Omental fat pad (tissue), 4 donors: ENCODE data around the gene ID1. TPM values are rescaled to one million over a fixed set of nuclear protein-coding genes. Genes with fewer than 3 reads are reported as not detected.
"Not testable (repeated sequence)": the region's sequence is repeated elsewhere in the genome, so short reads cannot be mapped to it uniquely, and the experiment has no call there.

Experiments used
- ATAC-seq: fragments of 150-250 bp; one replicate; pipeline ENCODE4 v1.9.1; 2016; ENCODE audit warnings: mild to moderate bottlenecking, moderate library complexity; ENCODE audit not compliant: low FRiP score
- DNase-seq: peaks from one replicate; pipeline ENCODE4 v3.0.0-alpha.2; 2019; ENCODE audit warnings: low spot score
- CTCF ChIP-seq, 3 donors: fragments of 450-650 bp; IDR thresholded peaks; one replicate each; pipeline ENCODE4 v1.5.1; 2016 to 2017; ENCODE audit warnings: antibody characterized with exemption in 3 of 3, mild to moderate bottlenecking in 3 of 3, moderate library complexity in 2 of 3
- total RNA-seq, 4 donors: library from RNA; depleted of rRNA; stranded (reverse); fragments of >200 nt; gene quantifications; one replicate each; pipeline ENCODE4 v1.1.0, GENCODE V29; 2016

ID1 gene
- total RNA-seq, 4 donors from 2014 or later = 437 to 878 (median 612) TPM

GRCh38 chr20:31603822-31604566 is 1.1 kb upstream of the ID1 start:
- no peak for TF ChIP-seq CTCF (IDR thresholded peaks at IDR 0.05)
- DNase-seq (peak; percentile 91), ATAC-seq (peak; percentile 65)

GRCh38 chr20:31604567-31605030 is 490 bp upstream of the ID1 start:
- DNase-seq (no peak), ATAC-seq (no peak)
- TF ChIP-seq CTCF (IDR thresholded peaks at IDR 0.05) = no peak

GRCh38 chr20:31605902-31606803 is 1.1 kb downstream of the ID1 start:
- DNase-seq (no peak), ATAC-seq (no peak)
- TF ChIP-seq CTCF (IDR thresholded peaks at IDR 0.05) = no peak

- ATAC-seq (peak; percentile 17), DNase-seq (no peak)
- TF ChIP-seq CTCF (IDR thresholded peaks at IDR 0.05) = no peak
Observed at GRCh38 chr20:31606804-31607639, 1.9 kb downstream of the ID1 start.

- ATAC-seq = no peak
- DNase-seq = no peak
- TF ChIP-seq CTCF (IDR thresholded peaks at IDR 0.05) = no peak
Observed at GRCh38 chr20:31607640-31608250, 2.7 kb downstream of the ID1 start.

- DNase-seq (peak; percentile 41), ATAC-seq (peak; percentile 8)
- no peak for TF ChIP-seq CTCF (IDR thresholded peaks at IDR 0.05)
Observed at GRCh38 chr20:31608251-31608945, 3.3 kb downstream of the ID1 start.

GRCh38 chr20:31612271-31612640 is 7.2 kb downstream of the ID1 start:
- not testable (repeated sequence) for ATAC-seq, DNase-seq
